OCI-LY1 (cell line): ENCODE measurements around the gene NLRP9.

Experiments
- CTCF ChIP-seq: fragments of 200-600 bp; sonication (generic), shearing (Covaris generic); IDR thresholded peaks from 2 replicates; pipeline ENCODE4 v1.5.1; 2017; ENCODE audit warnings: mild to moderate bottlenecking, antibody characterized with exemption, low read length, moderate library complexity, mixed read lengths
- EZH2 ChIP-seq: fragments of 200-600 bp; sonication (generic), shearing (Covaris generic); IDR thresholded peaks from 2 replicates; pipeline ENCODE4 v1.8.0; 2017; ENCODE audit warnings: borderline replicate concordance, mixed run types, mild to moderate bottlenecking, antibody characterized with exemption, low read length, moderate library complexity, mixed read lengths

DNA sequence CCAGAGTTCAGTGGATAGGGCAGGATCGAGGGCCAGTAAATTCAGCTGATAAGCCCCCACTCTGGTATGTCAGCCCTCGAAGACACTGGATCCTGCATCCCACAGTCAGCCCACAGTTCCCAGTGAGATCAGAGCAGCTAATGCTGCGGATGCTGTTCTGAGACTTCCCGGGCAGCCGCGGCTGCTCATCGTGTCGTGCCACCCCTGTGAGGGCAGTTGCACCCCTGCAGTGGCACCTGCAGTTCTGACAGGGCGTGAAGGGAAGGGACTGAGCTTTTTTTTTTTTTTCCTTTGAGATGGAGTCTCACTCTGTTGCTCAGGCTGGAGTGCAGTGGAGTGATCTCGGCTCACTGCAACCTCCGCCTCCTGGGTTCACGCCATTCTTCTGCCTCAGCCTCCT, 70.7 kb downstream of the NLRP9 start:
- no peak for TF ChIP-seq CTCF
- TF ChIP-seq EZH2 = no peak
